Measurements from ENCODE around the gene FBP2. TPM values are rescaled to one million over a fixed set of nuclear protein-coding genes. Genes with fewer than 3 reads are reported as not detected.
"Not testable (repeated sequence)": the region's sequence is repeated elsewhere in the genome, so short reads cannot be mapped to it uniquely, and the experiment has no call there.

The FBP2 gene
- total RNA-seq, 4 donors from 2014 or later: not detected

DNA sequence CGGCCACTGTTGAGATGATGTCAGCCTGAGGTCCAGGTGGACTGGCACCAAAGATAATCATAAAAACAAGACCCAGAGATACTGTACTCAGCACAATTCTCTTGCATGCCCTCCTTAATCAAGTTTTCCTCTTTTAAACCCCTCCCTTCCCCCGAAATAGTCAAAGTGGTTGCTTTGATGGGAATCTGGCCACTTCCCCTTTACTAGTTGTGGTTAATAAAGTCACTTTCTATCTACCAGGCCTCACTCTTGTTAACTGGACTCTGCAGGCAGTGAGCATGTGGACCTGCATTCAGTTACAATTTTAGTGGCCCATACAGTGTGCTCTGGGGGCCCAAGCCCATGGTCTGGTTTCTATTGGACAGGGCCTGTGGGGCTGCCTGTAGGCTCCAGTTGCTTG, 17.5 kb downstream of the FBP2 start:
- no peak for DNase-seq (ENCODE audit: low spot score in 2 of 2)
- Histone ChIP-seq H3K4me1 (no peaks in the 10 kb centered on the region), H3K9me3 (no peaks in the 10 kb centered on the region), H3K4me3 (no peak overlapping the region), H3K27ac (no peak overlapping the region), H3K27me3 (no peaks in the 10 kb centered on the region), H3K36me3 (no peaks in the 10 kb centered on the region)
- 86 to 92% methylated on average over 2 of the region's 2 CpGs for WGBS, 2 donors
- TF ChIP-seq EP300 (IDR thresholded peaks at IDR 0.05): no peak
- TF ChIP-seq POLR2A (IDR thresholded peaks at IDR 0.05): no peak
- TF ChIP-seq, protein P1, sequence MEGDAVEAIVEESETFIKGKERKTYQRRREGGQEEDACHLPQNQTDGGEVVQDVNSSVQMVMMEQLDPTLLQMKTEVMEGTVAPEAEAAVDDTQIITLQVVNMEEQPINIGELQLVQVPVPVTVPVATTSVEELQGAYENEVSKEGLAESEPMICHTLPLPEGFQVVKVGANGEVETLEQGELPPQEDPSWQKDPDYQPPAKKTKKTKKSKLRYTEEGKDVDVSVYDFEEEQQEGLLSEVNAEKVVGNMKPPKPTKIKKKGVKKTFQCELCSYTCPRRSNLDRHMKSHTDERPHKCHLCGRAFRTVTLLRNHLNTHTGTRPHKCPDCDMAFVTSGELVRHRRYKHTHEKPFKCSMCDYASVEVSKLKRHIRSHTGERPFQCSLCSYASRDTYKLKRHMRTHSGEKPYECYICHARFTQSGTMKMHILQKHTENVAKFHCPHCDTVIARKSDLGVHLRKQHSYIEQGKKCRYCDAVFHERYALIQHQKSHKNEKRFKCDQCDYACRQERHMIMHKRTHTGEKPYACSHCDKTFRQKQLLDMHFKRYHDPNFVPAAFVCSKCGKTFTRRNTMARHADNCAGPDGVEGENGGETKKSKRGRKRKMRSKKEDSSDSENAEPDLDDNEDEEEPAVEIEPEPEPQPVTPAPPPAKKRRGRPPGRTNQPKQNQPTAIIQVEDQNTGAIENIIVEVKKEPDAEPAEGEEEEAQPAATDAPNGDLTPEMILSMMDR (IDR thresholded peaks at IDR 0.05): no peak

DNA sequence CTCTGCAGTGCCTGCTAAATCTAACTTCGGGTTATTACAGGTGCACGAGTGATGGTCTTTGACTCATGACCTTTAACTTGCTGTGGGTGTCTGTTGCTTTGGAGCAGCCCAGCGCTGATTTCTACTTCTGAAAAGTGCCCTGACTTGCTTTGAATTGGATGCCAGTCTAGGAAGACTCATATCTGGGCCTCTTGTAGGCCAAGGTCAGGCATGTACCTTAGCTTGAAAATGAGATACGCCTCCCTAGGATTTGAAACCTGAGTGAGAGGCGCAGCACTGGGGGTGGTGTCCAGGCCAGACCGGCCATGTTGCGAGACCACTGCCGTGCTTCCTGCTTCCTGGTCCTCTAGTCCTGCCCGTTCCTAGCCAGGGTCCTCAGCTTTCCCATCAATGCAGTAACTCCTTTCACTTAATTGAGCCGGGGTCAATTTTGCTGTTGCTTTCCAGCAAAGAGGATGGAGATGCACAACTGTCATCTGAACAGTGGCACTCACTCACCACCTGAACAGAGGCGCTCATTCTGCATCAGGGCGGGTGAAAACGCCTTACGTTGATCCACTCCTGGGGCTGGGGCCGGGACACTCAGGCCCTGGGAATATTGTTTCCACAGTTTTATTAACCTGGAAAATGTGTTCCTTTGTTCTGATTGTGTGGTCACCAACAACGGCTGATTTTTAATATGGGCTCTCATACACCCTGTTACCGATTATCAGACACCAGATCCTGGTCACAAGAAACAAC, 24.5 kb downstream of the FBP2 start:
- TF ChIP-seq POLR2A (IDR thresholded peaks at IDR 0.05) (no peak), EP300 (IDR thresholded peaks at IDR 0.05) (no peak)
- TF ChIP-seq, protein P1 (IDR thresholded peaks at IDR 0.05): no peak
- no peaks in the 10 kb centered on the region for H3K27me3 ChIP-seq
- H3K9me3 ChIP-seq: no peaks in the 10 kb centered on the region
- 86 to 90% methylated on average over 17 of the region's 17 CpGs for WGBS, 2 donors
- no peak for DNase-seq (ENCODE audit: low spot score in 2 of 2)
- no peak overlapping the region for H3K4me3 ChIP-seq
- H3K4me1 ChIP-seq: no peaks in the 10 kb centered on the region
- H3K27ac ChIP-seq: no peak overlapping the region
- H3K36me3 ChIP-seq: no peaks in the 10 kb centered on the region

DNA sequence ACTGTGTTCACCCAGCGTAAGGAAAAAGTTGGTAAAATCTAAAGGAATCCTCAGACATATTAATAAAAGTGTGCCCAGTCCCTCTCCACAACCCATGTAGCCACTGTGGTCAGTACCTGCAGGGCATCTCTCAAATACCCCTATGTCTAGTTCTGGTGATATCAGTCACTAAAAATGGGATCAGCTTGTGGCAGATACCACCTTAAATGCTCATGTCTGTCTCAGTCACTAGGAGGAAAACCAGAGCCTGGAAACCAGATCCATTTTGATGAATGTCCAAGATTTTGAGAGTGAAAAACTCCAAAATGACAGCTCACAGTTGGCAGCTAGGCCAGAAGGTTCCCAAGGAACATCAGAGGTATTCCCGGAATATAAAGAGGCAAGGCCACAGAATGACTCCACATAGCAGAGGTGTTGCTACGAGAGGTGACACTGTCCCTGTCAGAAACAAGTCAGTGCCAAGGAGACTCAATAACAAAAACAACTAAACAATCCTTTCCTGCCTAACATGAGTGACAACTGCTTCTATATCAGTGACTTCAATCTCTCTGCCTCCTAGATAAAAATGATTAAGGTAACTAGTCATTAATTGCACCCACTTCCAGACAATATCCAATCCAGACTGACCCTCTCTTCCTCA, 25.3 kb downstream of the FBP2 start:
- no peak overlapping the region for H3K27ac ChIP-seq
- H3K27me3 ChIP-seq: no peaks in the 10 kb centered on the region
- DNase-seq (ENCODE audit: low spot score in 2 of 2): no peak
- no peak for TF ChIP-seq EP300 (IDR thresholded peaks at IDR 0.05)
- TF ChIP-seq, protein P1 (IDR thresholded peaks at IDR 0.05): no peak
- TF ChIP-seq POLR2A (IDR thresholded peaks at IDR 0.05): no peak
- no peaks in the 10 kb centered on the region for H3K4me1 ChIP-seq
- no peaks in the 10 kb centered on the region for H3K9me3 ChIP-seq
- WGBS, 2 donors: 72 to 85% methylated on average over 3 of the region's 3 CpGs
- H3K36me3 ChIP-seq: no peaks in the 10 kb centered on the region
- no peak overlapping the region for H3K4me3 ChIP-seq

DNA sequence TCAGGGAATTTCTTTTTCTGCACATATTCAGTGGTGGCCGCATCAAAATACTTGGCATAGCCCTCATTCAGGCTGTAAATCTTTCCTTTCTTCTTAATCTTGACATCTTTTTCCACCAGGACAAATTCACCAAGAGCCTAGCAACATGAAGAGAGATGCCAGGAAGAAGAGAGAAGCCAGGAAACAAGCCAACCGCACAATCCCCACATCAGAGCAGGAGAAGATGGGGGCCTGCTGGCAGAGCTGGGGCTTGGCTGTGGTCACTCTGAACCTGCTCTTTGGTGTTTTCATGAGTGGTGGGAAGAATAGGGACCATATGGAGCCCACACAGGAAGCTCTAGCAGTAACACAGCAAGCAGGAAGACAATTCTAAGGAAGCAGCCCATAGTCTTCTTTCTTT, 26.4 kb downstream of the FBP2 start:
- H3K4me3 ChIP-seq: no peak overlapping the region
- no peaks in the 10 kb centered on the region for H3K4me1 ChIP-seq

DNA sequence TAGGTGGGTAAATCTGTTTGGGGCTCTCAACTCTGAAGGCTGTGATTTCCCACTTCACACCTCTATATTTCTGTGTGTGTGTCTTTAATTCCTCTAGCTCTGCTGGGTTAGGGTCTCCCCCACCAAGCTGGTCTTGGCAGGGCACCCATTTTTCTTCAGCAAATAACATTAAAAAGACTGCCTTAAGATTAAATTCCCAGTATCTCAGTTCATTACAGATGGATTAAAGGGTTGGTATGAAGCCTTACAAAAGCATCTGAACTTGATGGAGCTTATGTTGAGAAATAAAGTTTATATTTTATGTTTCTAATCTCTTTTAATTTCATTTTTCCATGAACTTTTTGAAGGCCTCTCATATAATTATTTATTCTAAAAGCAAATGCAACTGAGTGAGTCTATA, 27.1 kb downstream of the FBP2 start:
- DNase-seq (ENCODE audit: low spot score in 2 of 2): no peak
- Histone ChIP-seq H3K4me3 (no peak overlapping the region), H3K4me1 (no peaks in the 10 kb centered on the region), H3K27me3 (no peaks in the 10 kb centered on the region), H3K9me3 (no peaks in the 10 kb centered on the region), H3K36me3 (no peaks in the 10 kb centered on the region), H3K27ac (no peak overlapping the region)
- TF ChIP-seq, protein P1 (IDR thresholded peaks at IDR 0.05): no peak
- no peak for TF ChIP-seq POLR2A (IDR thresholded peaks at IDR 0.05)
- TF ChIP-seq EP300 (IDR thresholded peaks at IDR 0.05): no peak

More for the DNA sequence above, 26.4 kb downstream of the FBP2 start:
- no peaks in the 10 kb centered on the region for H3K27me3 ChIP-seq
- no peaks in the 10 kb centered on the region for H3K9me3 ChIP-seq
- H3K27ac ChIP-seq: no peak overlapping the region
- 89% methylated on average over 2 of the region's 2 CpGs for WGBS, 2 donors
- no peaks in the 10 kb centered on the region for H3K36me3 ChIP-seq
- TF ChIP-seq EP300 (IDR thresholded peaks at IDR 0.05): no peak
- TF ChIP-seq, protein P1 (IDR thresholded peaks at IDR 0.05): no peak
- TF ChIP-seq POLR2A (IDR thresholded peaks at IDR 0.05): no peak
- DNase-seq (ENCODE audit: low spot score in 2 of 2): no peak

DNA sequence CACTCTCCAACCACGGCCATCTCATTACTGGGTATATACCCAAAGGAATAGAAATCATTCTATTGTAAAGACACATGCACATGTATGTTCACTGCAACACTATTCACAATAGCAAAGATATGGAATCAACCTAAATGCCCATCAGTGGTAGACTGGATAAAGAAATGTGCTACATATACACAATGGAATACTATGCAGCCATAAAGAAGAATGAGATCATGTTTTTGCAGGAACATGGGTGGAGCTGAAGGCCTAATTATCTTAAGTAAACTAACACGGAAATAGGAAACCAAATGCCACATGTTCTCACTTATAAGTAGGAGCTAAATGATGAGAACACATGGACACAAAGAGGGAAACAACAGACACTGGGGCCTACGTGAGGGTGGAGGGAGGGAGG, 29.3 kb downstream of the FBP2 start:
- DNase-seq (ENCODE audit: low spot score in 2 of 2); H3K27me3 ChIP-seq; H3K9me3 ChIP-seq; H3K4me3 ChIP-seq; H3K4me1 ChIP-seq; H3K36me3 ChIP-seq; H3K27ac ChIP-seq: not testable (repeated sequence)
- 53 to 71% methylated on average over 3 of the region's 3 CpGs for WGBS, 2 donors
